Loucy (cell line): Measurements from ENCODE around the gene NDUFB10.

ENCODE experiments used
- H2AFZ ChIP-seq: fragments of 200-600 bp; sonication (generic); 2 replicates; pipeline ENCODE4 v1.6.0; 2016; ENCODE audit warnings: antibody characterized with exemption, mild to moderate bottlenecking, low read length, moderate library complexity
- H3F3A ChIP-seq: fragments of 200-600 bp; 2 replicates; pipeline ENCODE4 v1.6.0; 2016; ENCODE audit warnings: antibody characterized with exemption, low read depth, mild to moderate bottlenecking
- H3K27me3 ChIP-seq: fragments of 200-600 bp; sonication (generic); 2 replicates; pipeline ENCODE4 v1.6.1; 2014; ENCODE audit warnings: low read length, mild to moderate bottlenecking; ENCODE audit not compliant: insufficient read depth, poor library complexity, severe bottlenecking
- H3K36me3 ChIP-seq: fragments of 200-600 bp; sonication (generic); 2 replicates; pipeline ENCODE4 v1.6.1; 2016; ENCODE audit warnings: low read length; ENCODE audit not compliant: insufficient read depth
- H3K4me1 ChIP-seq: fragments of 200-600 bp; sonication (generic); 2 replicates; pipeline ENCODE4 v1.5.1; 2014; ENCODE audit warnings: low read length, mild to moderate bottlenecking; ENCODE audit not compliant: insufficient read depth, poor library complexity, severe bottlenecking
- H3K4me2 ChIP-seq: fragments of 200-600 bp; sonication (generic); 2 replicates; pipeline ENCODE4 v1.6.0; 2014; ENCODE audit warnings: antibody characterized with exemption, low read length, low read depth, mild to moderate bottlenecking; ENCODE audit not compliant: poor library complexity, severe bottlenecking
- H3K4me3 ChIP-seq: fragments of 200-600 bp; sonication (generic); 2 replicates; pipeline ENCODE4 v1.5.1; 2014; ENCODE audit warnings: low read length, mild to moderate bottlenecking, mixed read lengths; ENCODE audit not compliant: poor library complexity, severe bottlenecking
- H3K79me2 ChIP-seq: fragments of 200-600 bp; sonication (generic); 2 replicates; pipeline ENCODE4 v1.6.1; 2014; ENCODE audit warnings: low read length; ENCODE audit not compliant: insufficient read depth
- H3K9ac ChIP-seq: fragments of 200-600 bp; sonication (generic); 2 replicates; pipeline ENCODE4 v1.6.0; 2014; ENCODE audit warnings: mild to moderate bottlenecking, low read depth, low read length, moderate library complexity; ENCODE audit not compliant: poor library complexity, severe bottlenecking
- H3K9me2 ChIP-seq: fragments of 200-600 bp; sonication (generic); replicated peaks from 2 replicates; pipeline ENCODE4 v1.6.1; 2016; ENCODE audit warnings: low read depth, low read length, mixed read lengths
- H3K9me3 ChIP-seq: fragments of 200-600 bp; sonication (generic); 2 replicates; pipeline ENCODE4 v1.6.1; 2014; ENCODE audit warnings: mild to moderate bottlenecking, antibody characterized with exemption, low read length, low read depth; ENCODE audit not compliant: insufficient read depth
- H4K20me1 ChIP-seq: fragments of 200-600 bp; sonication (generic); 2 replicates; pipeline ENCODE4 v1.6.0; 2014; ENCODE audit warnings: antibody characterized with exemption, low read length, mild to moderate bottlenecking; ENCODE audit not compliant: insufficient read depth, poor library complexity, severe bottlenecking
- CTCF ChIP-seq: fragments of 200-600 bp; sonication (generic); conservative IDR thresholded peaks from 2 replicates; pipeline ENCODE4 v1.5.1; 2014; ENCODE audit warnings: mild to moderate bottlenecking, antibody characterized with exemption, low read length
- EZH2phosphoT487 ChIP-seq: fragments of 200-600 bp; IDR thresholded peaks from 2 replicates; pipeline ENCODE4 v1.6.1; 2018; ENCODE audit warnings: antibody characterized with exemption, mild to moderate bottlenecking, moderate library complexity, borderline replicate concordance

NDUFB10 gene

GRCh38 chr16:1917056-1917664 lies 42.2 kb upstream of the NDUFB10 start:
- Histone ChIP-seq H3K4me2 (no peak overlapping the region), H3K36me3 (no peaks in the 10 kb centered on the region), H3K9me3 (no peaks in the 10 kb centered on the region), H3K4me3 (no peak overlapping the region), H3K9ac (no peak overlapping the region), H3K9me2 (no peaks in the 10 kb centered on the region), H3K4me1 (no peaks in the 10 kb centered on the region), H3K79me2 (no peaks in the 10 kb centered on the region), H4K20me1 (no peaks in the 10 kb centered on the region), H2AFZ (no peak overlapping the region), H3K27me3 (no peaks in the 10 kb centered on the region), H3F3A (no peaks in the 10 kb centered on the region)
- no peak for TF ChIP-seq CTCF
- no peak for TF ChIP-seq EZH2phosphoT487

- Histone ChIP-seq H2AFZ (no peak overlapping the region), H3K36me3 (no peaks in the 10 kb centered on the region), H3K4me1 (no peaks in the 10 kb centered on the region), H3F3A (no peaks in the 10 kb centered on the region), H3K9me3 (no peaks in the 10 kb centered on the region), H4K20me1 (no peaks in the 10 kb centered on the region), H3K27me3 (no peaks in the 10 kb centered on the region), H3K79me2 (no peaks in the 10 kb centered on the region), H3K9me2 (no peaks in the 10 kb centered on the region), H3K4me3 (no peak overlapping the region), H3K4me2 (no peak overlapping the region), H3K9ac (no peak overlapping the region)
- TF ChIP-seq CTCF (no peak), EZH2phosphoT487 (no peak)
These were observed 41.5 kb upstream of the NDUFB10 start for GRCh38 chr16:1917665-1918350.

GRCh38 chr16:1918351-1919326 lies 40.7 kb upstream of the NDUFB10 start, which contains the start of gene HS3ST6:
Gene HS3ST6 (minus strand): TSS chr16:1918415. CDS start chr16:1918323, 92 bp downstream.
- H3K9ac ChIP-seq, result no peak within 1 kb of the TSS
- H3K9me2 ChIP-seq, result no peaks in the 10 kb centered on the region
- H3K36me3 ChIP-seq, result no peaks in the 10 kb centered on the region
- H3K9me3 ChIP-seq, result no peaks in the 10 kb centered on the region
- TF ChIP-seq CTCF (no peak), EZH2phosphoT487 (no peak)
- no peaks in the 10 kb centered on the region for H3F3A ChIP-seq
- H3K4me1 ChIP-seq, result no peaks in the 10 kb centered on the region
- H3K4me2 ChIP-seq, result no peak within 1 kb of the TSS
- no peaks in the 10 kb centered on the region for H4K20me1 ChIP-seq
- no peaks in the 10 kb centered on the region for H3K27me3 ChIP-seq
- H3K4me3 ChIP-seq, result no peak within 1 kb of the TSS
- H3K79me2 ChIP-seq, result no peaks in the 10 kb centered on the region
- H2AFZ ChIP-seq, result no peak within 1 kb of the TSS
